Germinal center (tissue), 1 donor: ENCODE results near the gene LAG3.

Source experiments
- DNase-seq: peaks from one replicate; pipeline ENCODE4 v3.0.0; 2012; ENCODE audit warnings: mixed read lengths, low spot score

The LAG3 gene

DNA sequence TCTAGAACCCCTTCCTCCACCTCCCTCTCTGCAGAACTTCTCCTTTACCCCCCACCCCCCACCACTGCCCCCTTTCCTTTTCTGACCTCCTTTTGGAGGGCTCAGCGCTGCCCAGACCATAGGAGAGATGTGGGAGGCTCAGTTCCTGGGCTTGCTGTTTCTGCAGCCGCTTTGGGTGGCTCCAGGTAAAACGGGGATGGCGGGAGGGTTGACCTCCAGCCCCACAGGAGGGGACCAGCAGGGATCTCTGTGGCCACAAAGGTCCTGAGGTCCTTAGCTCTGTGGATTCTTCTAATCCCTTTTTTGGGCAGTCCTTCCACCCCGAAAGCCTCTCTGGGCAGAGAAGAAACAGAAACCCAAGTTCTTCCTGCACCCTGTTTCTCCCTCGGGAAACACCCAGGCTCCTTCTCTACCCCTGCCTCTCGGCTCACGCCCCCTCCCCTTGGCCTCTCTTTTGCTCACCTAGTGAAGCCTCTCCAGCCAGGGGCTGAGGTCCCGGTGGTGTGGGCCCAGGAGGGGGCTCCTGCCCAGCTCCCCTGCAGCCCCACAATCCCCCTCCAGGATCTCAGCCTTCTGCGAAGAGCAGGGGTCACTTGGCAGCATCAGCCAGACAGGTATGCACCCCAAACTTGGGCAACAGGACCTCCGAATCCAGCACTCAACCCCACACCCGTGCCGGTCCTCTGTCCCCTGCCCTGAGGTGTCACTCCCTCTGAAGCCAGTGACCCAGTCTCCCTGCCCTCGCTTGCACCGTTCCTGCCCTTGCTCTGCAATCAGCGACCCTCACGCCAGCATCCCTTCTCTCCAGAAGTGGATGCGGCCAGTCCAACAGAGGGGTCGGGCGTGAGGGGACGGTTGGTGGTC, 638 bp downstream of the LAG3 start:
- no peak for DNase-seq

- DNase-seq, result no peak
These were observed 1.5 kb downstream of the LAG3 start for GRCh38 chr12:6773590-6774351.

DNA sequence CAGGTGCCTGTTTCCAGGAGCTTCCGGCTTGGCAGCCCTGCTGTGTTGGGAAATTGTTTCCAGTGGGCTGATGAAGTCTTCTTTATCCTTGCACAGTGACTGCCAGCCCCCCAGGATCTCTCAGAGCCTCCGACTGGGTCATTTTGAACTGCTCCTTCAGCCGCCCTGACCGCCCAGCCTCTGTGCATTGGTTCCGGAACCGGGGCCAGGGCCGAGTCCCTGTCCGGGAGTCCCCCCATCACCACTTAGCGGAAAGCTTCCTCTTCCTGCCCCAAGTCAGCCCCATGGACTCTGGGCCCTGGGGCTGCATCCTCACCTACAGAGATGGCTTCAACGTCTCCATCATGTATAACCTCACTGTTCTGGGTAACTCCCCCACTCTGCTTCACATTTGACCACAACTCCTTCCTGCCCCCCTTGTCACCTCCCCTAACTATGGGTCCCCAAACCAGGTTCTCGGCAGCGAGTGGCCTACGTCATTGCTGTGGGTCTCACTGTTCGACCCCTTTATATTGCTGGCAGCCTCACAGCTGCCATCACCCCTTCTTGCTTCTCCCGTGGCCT, 2.3 kb downstream of the LAG3 start:
- no peak for DNase-seq

DNA sequence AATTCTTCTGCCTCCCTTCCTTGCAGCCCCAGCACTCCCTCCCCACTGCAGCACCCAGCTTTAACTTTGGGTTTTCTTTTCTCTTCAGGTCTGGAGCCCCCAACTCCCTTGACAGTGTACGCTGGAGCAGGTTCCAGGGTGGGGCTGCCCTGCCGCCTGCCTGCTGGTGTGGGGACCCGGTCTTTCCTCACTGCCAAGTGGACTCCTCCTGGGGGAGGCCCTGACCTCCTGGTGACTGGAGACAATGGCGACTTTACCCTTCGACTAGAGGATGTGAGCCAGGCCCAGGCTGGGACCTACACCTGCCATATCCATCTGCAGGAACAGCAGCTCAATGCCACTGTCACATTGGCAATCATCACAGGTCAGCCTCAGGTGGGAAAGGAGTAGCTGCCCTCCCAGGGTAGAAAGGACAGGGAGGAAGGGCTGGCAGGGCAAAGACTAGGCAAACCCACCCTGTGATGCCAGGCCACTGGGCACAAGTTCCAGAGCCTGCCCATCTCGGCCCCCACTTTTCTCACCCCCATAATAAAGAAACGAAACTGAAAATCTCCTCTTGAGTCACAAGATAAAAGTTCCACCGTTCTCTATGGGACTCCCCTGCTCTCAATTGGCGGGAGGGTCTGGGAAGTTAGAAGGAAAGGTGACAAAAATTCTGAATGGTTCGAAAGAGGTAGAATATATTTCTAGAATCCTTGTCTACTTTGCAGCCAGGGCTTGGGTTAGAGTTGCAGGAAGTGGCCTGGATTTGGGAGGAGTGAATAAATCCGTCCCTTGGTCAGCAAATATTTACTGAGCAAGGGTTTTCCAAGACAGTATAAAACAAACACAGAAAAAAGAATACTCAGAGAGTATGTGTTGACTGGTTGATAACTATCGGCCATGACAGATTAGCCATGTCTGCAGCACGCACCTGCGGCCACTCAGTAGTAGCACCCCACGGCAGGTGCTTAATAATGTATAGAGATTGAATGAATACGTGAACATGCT, 3.2 kb downstream of the LAG3 start:
- no peak for DNase-seq

- DNase-seq, result no peak
These were observed 5.1 kb downstream of the LAG3 start for GRCh38 chr12:6777386-6777785.

GRCh38 chr12:6778217-6778573, 5.9 kb downstream of the LAG3 start:
- no peak for DNase-seq

DNA sequence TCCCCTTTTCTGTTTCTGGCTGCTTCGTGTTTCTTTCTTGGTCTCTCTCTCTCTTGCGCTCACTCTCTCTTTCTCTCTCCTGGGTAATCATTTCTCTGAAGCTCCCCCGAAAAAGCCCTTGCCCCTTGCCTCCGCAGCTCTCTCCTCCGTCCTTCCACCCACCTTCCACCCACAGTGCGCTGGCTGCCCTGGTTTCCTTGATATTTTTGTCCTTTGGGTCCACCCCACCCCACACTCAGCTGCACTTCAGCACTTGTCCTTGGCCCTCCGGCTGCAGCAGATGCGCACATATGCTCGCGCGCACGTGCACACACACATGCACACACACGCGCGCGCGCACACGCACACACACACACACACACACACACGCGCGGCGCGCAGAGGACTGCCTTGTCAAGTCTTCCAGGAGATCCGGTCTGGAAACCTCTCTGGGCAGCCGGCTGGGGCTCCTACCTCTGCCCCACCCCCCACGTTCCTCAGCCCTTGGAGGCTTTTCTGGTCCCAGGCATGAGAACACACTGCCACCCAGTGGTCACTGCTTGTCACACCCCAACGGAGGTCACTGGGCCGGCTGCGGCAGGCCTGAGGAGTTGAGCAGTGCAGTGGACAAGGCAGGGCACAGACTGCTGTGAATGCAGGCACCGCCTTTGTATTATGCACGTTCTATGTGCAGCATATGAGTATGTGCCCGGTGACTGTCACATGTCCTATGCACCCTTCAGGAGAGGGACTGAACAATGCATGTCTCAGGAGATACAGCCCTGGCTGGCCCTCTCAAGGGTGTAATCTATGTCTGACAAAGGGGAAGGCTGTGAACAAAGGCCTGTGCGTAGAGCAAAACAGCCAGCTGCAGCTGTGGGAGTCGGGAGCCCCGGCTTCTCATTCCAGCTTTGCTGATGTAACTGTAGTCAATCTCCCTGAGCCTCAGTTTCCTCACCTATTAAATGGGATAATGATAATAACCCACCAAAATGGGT, 6.5 kb downstream of the LAG3 start:
- DNase-seq, result peak; percentile 78

- no peak for DNase-seq
These were observed 7.5 kb downstream of the LAG3 start for GRCh38 chr12:6779708-6780432.

DNA sequence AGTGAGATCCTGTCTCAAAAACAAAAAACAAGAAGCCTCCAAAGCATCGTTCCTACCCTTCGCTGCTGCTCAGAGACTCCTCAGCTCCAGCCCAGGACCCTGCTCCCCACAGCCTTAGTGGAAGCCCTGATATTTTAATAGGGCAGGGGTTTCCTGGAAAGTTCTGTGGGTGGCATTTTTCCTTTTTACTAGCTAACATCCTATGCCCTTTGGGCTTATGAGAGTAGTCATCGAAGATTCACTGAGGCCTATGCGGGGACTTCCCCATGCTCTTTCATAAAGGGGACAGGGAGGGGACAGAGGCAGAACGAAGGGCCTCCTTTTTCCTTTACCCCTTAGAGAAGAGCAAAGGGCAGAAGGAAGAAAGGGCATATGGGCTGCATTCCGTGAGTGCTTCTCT, 8.3 kb downstream of the LAG3 start:
- no peak for DNase-seq

DNA sequence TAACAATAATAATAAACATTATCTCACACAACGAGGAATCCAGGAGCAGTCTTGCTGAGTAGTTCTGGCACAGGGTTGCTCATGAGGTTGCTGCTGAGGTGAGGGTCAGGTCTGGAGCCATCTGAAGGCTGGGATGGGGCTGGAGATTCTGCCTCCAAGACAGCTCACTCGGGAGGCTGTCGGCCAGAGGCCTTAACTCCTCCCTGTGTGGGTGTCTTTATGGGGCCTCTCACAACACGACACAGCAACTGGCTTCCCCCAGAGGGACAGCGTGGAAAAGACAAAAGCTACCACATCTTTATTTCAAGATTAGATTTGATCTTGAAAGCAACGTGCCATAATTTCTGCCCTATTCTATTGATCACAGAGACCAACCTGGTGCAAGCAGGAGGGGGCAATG, 9.8 kb downstream of the LAG3 start:
- DNase-seq, result no peak

GRCh38 chr12:6782850-6783566, 10.7 kb downstream of the LAG3 start:
- DNase-seq, result no peak

GRCh38 chr12:6783828-6784227, 11.5 kb downstream of the LAG3 start:
- DNase-seq, result no peak

GRCh38 chr12:6784296-6784695, 12.0 kb downstream of the LAG3 start:
- no peak for DNase-seq

- DNase-seq, result no peak
These were observed 12.4 kb downstream of the LAG3 start for GRCh38 chr12:6784761-6785160.

DNA sequence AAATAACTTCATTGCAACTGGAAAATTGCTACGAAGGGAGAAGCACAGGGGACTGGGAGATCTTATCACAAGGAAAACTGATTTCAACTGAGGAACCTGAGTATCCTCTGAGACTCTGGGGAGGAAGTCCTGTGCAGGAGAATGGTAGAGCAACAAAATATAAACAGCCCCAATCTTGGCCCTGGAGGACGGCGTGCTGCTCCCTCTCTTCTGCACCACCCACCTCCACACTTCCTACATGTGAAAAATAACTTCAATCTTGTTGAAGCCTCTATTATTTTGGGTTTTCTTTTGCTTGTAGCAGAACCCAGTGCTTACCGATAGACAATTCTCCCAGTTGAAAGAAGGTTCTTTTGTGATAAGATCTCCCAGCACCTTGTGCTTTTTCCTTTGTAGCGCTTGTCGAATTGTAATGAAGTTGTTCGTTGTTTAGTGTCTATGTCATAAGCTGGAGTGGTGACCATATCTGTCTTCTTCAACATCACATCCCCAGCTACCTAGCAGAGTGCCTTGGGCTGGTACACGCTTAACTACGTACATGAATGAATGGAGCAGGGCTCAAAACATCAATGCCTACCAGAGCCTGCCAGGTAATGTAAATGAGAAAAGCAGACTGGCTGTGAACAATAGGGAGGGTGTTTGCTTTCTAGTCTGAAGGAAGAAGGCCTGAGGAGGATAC, 14.2 kb downstream of the LAG3 start:
- no peak for DNase-seq

- no peak for DNase-seq
These were observed 15.0 kb downstream of the LAG3 start for GRCh38 chr12:6787309-6787708.

GRCh38 chr12:6788972-6789924, 16.9 kb downstream of the LAG3 start, which contains the start of gene CD4:
Gene CD4 (plus strand): TSS chr12:6789528. CDS start chr12:6800139, 10,611 bp downstream.
- no peak for DNase-seq
